RWPE1 (cell line): ENCODE measurements around the gene SLC29A2.
"Not testable (repeated sequence)": the region's sequence is repeated elsewhere in the genome, so short reads cannot be mapped to it uniquely, and the experiment has no call there.

ENCODE experiments used
- CTCF ChIA-PET: fragments of 350-600 bp; sonication (Branson Sonifier 250); formaldehyde crosslinking; extraction: SDS; loops from one replicate; lab custom pipeline; 2021; lab: Yijun Ruan, JAX
- POLR2A ChIA-PET: fragments of 400-600 bp; formaldehyde crosslinking; extraction: SDS; loops from one replicate; lab custom pipeline; 2020; ENCODE audit warnings: antibody characterized with exemption; ENCODE audit not compliant: low non-redundant PET; lab: Yijun Ruan, JAX
- DNase-seq: peaks from one replicate; pipeline ENCODE4 v3.0.0; 2012; ENCODE audit warnings: low spot score
- H3K27ac ChIP-seq: fragments of 450-650 bp; 2 replicates; pipeline ENCODE4 v1.5.1; 2017
- CTCF ChIP-seq: fragments of 450-650 bp; conservative IDR thresholded peaks from 2 replicates; pipeline ENCODE4 v1.5.1; 2017; ENCODE audit warnings: low read depth, mild to moderate bottlenecking

Gene SLC29A2

GRCh38 chr11:66360406-66361073 lies 11.0 kb downstream of the SLC29A2 start:
- no peak for TF ChIP-seq CTCF
- CTCF ChIA-PET, result interaction anchor here (0.7 kb wide), 1 partner anchor 24 kb away, joined by 3 read pairs; the partner anchor contains the start of gene RIN1
- peak overlapping the region; percentile 23; the same call in 1 of the 2 replicates for H3K27ac ChIP-seq
- POLR2A ChIA-PET, result interaction anchor here (0.7 kb wide), 1 partner anchor 1204 kb away, joined by 3 read pairs; no protein-coding TSS in a partner anchor
- DNase-seq, result no peak

- no peak overlapping the region for H3K27ac ChIP-seq
- POLR2A ChIA-PET, result interaction anchor here (0.7 kb wide), 1 partner anchor 1204 kb away, joined by 3 read pairs; no protein-coding TSS in a partner anchor
- DNase-seq, result no peak
- no peak for TF ChIP-seq CTCF
- CTCF ChIA-PET, result interaction anchor here (0.7 kb wide), 1 partner anchor 23 kb away, joined by 3 read pairs; the partner anchor contains the start of gene RIN1
Measured at GRCh38 chr11:66359662-66360087, 11.9 kb downstream of the SLC29A2 start.

GRCh38 chr11:66350560-66351235 lies 20.9 kb downstream of the SLC29A2 start:
- POLR2A ChIA-PET, DNase-seq, H3K27ac ChIP-seq: not testable (repeated sequence)
- CTCF ChIA-PET, result interaction anchor here (0.6 to 0.7 kb wide), 2 partner anchors 39 to 67 kb away, joined by 3 to 5 read pairs; no protein-coding TSS in a partner anchor

GRCh38 chr11:66349084-66349386 lies 22.5 kb downstream of the SLC29A2 start:
- ChIA-PET POLR2A (no interaction called here), CTCF (no interaction called here)
- peak overlapping the region; percentile 92 for H3K27ac ChIP-seq
- TF ChIP-seq CTCF, result no peak
- no peak for DNase-seq

- peak; percentile 68 for DNase-seq
- TF ChIP-seq CTCF, result no peak
- H3K27ac ChIP-seq, result peak within 1 kb of the TSS; percentile 92
- ChIA-PET CTCF (interaction anchor here (0.7 to 2.0 kb wide), 3 partner anchors 16 to 39 kb away, joined by 3 to 10 read pairs (median 3); no protein-coding TSS in a partner anchor), POLR2A (interaction anchor here (0.5 to 0.8 kb wide), 2 partner anchors 12 to 269 kb away, joined by 3 read pairs; partner anchors contain the start of genes RBM14 and RIN1)
Measured at GRCh38 chr11:66347425-66348276, 23.9 kb downstream of the SLC29A2 start, which contains the start of gene B4GAT1. Gene B4GAT1, minus strand, starts transcription at chr11:66347629. Its CDS starts 84 bp downstream, at chr11:66347545.

- DNase-seq, result no peak
- CTCF ChIA-PET, result interaction anchor here (0.5 to 2.0 kb wide), 3 partner anchors 35 to 124 kb away, joined by 3 to 10 read pairs (median 5); no protein-coding TSS in a partner anchor
- TF ChIP-seq CTCF, result no peak
- H3K27ac ChIP-seq, result peak overlapping the region; percentile 92
- POLR2A ChIA-PET, result no interaction called here
Measured at GRCh38 chr11:66346476-66347424, 24.8 kb downstream of the SLC29A2 start.
